Gastrocnemius medialis (tissue), 4 donors: ENCODE data around the gene KDM6B.

ENCODE experiments used
- CTCF ChIP-seq, 5 experiments: fragments of 450-650 bp in 3 of 5; fragments of 200-600 bp in 2 of 5; sonication (generic) in 2 of 5; IDR thresholded peaks in 4 of 5; conservative IDR thresholded peaks in 1 of 5; 1 replicate in 4 of 5; 2 replicates in 1 of 5; pipeline ENCODE4 v1.5.1; 2016 to 2019; ENCODE audit warnings: antibody characterized with exemption in 5 of 5, mild to moderate bottlenecking in 3 of 5, moderate library complexity in 3 of 5
- POLR2A ChIP-seq, 2 donors: fragments of 450-650 bp; IDR thresholded peaks; one replicate each; pipeline ENCODE4 v1.6.1; 2017; ENCODE audit warnings: antibody characterized with exemption in 2 of 2, mild to moderate bottlenecking in 2 of 2, moderate library complexity in 2 of 2

DNA sequence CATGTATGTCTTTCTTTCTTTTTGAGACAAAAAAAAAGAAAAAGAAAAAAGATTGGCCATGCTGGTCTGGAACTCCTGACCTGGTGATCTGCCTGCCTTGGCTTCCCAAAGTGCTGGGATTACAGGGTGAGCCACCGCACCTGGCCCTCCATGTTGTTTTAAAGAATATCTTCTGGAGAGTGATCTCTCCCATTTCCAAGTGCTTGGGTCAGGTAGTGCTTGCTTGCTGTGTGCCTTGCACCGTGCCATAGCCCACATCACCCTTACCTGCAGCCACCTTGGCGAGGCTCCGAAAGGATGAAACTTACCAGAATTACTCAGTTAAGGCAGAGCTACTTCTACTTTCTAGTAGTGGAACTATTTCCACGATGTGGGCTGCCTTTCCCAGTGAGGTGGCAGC lies 19.0 kb upstream of the KDM6B start:
- no peak for TF ChIP-seq CTCF (IDR thresholded peaks at IDR 0.05 in 4 of 5, conservative IDR thresholded peaks at IDR 0.05 in 1 of 5)
- TF ChIP-seq POLR2A (IDR thresholded peaks at IDR 0.05) = no peak
